VCaP (cell line): Measurements from ENCODE around the gene RGS14.
"Not testable (repeated sequence)": the region's sequence is repeated elsewhere in the genome, so short reads cannot be mapped to it uniquely, and the experiment has no call there.

Experiments
- H3K27ac ChIP-seq: fragments of 450-650 bp; 2 replicates; pipeline ENCODE4 v1.5.1; 2017
- TF ChIP-seq, protein P1 (sequence below): fragments of 450-650 bp; conservative IDR thresholded peaks from 2 replicates; pipeline ENCODE4 v1.5.1; 2017; ENCODE audit warnings: mild to moderate bottlenecking, moderate library complexity

Gene RGS14

DNA sequence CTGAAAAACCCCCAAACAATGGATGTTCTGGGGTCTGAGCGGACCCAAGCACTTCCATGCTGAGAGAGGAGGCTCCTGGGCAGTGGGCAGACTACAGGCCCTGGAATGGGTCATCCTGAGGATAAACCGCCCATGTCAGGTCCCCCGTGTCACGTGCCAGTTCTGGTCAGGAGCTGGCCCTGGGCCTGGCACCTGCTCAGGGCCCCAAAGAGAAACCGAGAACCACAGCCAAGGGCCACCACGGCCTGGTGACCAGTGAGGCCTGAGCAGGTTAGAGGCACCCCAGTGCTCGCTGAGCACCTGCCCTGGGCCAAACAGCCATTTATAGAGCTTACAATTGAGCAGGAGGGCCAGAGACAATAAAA is 22.0 kb upstream of the RGS14 start:
- no peak overlapping the region for H3K27ac ChIP-seq
- TF ChIP-seq, protein P1, sequence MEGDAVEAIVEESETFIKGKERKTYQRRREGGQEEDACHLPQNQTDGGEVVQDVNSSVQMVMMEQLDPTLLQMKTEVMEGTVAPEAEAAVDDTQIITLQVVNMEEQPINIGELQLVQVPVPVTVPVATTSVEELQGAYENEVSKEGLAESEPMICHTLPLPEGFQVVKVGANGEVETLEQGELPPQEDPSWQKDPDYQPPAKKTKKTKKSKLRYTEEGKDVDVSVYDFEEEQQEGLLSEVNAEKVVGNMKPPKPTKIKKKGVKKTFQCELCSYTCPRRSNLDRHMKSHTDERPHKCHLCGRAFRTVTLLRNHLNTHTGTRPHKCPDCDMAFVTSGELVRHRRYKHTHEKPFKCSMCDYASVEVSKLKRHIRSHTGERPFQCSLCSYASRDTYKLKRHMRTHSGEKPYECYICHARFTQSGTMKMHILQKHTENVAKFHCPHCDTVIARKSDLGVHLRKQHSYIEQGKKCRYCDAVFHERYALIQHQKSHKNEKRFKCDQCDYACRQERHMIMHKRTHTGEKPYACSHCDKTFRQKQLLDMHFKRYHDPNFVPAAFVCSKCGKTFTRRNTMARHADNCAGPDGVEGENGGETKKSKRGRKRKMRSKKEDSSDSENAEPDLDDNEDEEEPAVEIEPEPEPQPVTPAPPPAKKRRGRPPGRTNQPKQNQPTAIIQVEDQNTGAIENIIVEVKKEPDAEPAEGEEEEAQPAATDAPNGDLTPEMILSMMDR: no peak

DNA sequence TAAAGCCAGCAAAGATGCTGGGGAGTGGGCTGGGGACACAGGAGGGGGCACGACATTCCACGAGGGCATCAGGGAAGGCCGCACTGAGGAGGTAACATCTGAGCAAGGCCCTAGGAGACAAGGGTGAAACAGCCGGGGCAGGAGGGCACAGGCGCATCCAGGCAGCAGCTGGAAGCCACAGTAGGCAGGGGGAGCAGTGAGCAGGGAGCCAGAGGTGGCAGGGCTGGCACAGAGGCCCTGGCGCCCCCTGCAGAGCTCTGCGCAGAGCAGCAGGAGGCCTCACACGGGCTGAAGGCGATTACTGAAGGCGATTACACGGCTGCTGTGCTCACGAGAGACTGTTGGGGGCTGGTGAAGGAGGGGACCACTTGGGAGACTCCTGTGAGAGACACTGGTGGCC is 21.6 kb upstream of the RGS14 start:
- TF ChIP-seq, protein P1: peak; percentile 62
- no peak overlapping the region for H3K27ac ChIP-seq

DNA sequence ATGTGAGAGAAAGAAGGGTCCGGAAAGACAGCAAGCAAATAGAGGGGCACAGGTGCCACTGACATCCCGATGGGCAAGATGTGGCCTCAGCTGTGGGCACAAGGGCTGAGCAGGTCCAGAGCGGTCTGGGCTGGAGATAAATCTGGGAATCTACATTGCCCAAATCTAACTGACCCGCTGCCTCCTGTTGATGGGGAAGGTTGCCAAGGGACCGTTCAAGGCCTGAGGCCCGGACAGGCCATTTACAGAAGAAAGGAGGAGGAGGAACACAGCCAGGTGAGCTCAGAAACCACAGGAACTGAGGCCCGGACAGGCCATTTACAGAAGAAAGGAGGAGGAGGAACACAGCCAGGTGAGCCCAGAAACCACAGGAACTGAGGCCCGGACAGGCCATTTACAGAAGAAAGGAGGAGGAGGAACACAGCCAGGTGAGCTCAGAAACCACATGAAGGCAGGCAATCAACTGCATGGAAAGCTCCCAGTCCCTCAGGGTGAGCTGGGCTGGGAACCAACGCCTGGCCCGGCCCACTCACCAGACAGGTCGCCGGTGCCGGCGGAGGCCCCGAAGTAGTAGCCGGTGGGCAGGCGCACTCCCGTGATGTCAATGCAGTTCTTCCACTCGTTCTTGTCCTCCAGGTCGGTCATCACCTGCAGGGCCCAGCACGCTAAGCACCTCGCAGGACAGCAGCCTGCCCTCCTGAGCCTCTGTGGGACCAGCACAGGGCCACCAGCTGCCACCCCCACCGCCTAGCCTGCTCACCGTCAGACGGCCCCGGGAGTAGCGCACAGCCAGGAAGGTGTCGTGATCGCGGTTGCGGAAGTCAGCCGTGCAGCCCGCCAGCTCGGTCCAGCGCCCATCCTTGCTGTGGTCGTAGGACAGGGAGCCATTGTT is 20.9 kb upstream of the RGS14 start:
- no peak overlapping the region for H3K27ac ChIP-seq
- TF ChIP-seq, protein P1: no peak

DNA sequence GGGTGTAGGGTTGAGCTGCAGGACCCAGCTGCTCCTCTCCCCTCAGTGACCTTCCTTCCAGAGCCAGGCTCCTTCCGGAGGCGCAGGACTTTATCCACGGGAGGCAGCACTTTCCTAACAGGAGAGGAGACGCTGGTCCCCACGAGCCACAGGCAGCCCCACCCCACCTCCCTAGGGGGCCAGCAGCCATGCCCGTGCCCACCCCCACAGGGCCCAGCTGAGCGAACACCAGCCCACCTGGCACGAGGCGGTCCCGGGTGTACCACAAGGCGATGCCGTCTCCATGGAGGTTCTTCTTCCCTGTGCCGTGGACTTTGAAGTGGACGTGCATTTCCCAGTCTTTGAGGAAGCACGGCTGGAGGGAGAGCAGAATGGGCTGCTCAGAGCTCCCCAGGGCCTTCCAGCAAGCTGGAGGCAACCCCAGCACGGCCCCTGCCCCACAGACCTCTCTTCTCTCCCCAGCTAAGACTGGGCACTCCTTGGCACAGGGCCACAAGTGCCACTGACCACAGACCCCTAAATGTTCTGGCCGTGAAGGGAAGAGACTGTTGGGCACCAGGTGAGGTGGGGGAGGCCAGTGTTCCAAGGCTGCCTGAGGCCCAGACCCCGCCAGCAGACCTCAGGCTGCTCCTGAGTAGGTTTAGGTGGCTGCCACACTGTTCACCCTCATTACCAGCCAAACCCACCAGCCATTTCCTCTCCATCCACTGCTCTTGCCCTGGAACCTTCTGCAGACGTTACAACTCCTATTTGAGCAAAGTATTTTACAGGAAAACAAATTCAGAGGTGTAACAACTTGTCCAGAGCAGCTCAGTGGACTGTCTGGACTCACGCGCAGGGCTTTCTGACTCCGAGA is 19.2 kb upstream of the RGS14 start:
- H3K27ac ChIP-seq: peak overlapping the region; percentile 54
- TF ChIP-seq, protein P1: no peak

DNA sequence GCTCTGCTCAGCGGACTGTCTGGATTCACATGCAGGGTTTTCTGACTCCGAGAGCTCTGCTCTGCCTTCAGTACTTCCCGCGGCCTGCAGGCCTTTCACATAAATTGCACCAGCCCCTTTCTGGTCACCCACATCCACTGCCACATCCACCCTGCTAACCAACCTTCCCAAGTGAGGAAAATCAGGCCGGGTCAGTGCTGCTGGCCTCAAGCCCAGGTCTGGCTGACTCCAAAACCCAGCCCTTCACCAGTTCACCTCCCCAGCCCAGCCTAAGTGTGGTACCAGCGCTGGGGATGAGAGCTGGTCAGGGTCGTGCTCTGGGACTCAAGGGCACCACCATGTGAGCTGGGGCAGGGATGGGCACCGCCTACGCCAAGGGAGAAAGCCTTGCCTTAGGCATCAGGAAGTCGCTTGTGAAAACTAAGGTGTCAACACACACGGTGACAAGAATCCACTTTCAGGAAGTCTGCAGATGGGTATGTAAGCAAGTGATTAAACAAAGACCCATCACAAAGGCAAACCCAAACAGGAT is 18.6 kb upstream of the RGS14 start:
- H3K27ac ChIP-seq: peak overlapping the region; percentile 54
- TF ChIP-seq, protein P1: no peak

DNA sequence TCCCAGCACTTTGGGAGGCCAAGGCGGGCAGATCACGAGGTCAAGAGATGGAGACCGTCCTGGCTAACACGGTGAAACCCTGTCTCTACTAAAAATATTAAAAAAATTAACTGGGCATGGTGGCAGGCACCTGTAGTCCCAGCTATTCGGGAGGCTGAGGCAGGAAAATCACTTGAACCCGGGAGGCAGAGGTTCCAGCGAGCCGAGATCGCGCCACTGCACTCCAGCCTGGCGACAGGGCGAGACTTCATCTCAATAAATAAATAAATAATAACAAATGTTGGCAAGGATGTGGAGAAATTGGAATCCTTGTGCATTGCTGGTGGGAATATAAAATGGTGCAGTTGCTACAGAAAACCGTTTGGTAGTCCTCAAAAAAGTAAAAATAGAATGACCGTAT is 14.7 kb upstream of the RGS14 start:
- H3K27ac ChIP-seq: not testable (repeated sequence)

DNA sequence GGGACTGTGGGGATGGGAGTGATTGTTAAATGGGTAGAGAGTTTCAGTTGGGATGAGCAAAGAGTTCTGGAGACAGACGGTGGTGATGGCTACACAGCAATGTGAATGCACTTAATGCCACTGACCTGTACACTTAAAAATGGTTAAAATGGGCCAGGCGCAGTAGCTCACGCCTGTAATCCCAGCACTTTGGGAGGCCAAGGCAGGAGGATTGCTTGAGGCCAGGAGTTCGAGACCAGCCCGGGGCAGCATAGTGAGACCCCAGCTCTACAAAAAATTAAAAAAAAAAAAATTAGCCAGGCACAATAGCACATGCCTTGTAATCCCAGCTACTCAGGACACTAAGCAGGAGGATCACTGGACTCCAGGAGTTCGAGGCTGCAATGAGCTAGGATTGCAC is 13.9 kb upstream of the RGS14 start:
- TF ChIP-seq, protein P1: no peak
- no peak overlapping the region for H3K27ac ChIP-seq
